ENCODE data around the gene YY1. TPM values are rescaled to one million over a fixed set of nuclear protein-coding genes. Genes with fewer than 3 reads are reported as not detected.

Gene YY1
- total and polyA plus RNA-seq, 9 of the 15 experiments (the other 6 are each of a cell fraction or from before 2014, with no cell fraction given), result 20.8 to 74.2 (median 46.7) TPM

DNA sequence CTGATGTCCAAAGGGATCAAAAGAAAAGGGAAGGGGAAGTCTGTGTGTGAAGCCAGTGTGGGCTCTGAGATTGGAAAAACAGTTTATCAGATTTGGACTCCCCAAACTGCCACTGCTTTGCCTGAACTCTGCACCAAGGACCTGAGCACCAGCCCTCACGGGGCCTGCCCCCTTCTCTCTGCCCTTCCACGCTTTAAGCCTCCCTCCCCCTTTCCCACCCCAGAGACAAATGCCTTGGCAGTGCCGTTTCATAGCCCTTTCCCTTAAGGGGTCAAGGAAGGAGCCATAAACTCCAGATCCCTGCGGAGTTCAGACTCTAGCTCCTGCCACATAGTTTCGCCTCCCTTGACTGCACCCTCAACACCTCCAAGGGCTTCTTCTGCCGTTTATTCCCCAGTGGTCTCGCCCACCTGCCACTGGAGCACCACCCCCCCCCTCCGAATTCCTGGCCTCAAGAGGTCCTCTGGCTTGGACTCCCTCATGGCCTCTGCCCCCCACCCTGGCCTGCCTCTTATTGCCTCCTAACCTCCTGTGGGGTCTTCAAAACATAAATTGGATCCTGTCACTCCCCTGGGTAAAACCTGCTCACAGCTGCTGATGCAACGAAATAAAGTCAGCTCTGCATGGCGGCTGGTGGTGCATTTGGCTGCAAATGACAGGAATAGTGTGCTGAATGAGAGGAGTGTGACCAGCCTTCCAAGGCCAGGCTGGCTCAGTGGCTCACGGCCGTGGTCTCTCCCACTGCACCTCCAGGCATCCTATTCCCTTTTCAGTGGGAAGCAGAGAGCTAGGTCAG is 48.5 kb downstream of the YY1 start:
- intact Hi-C loops (cut with micrococcal nuclease), result no loop called here
- Histone ChIP-seq H3K79me2 (ENCODE audit: control insufficient read depth, insufficient read depth, low read length) (no peaks in the 10 kb centered on the region), H2AFZ (ENCODE audit: low read depth, low read length) (no peak overlapping the region), H3K9me1 (ENCODE audit: control insufficient read depth, insufficient read depth, low read length) (no peaks in the 10 kb centered on the region), H3K4me2 (ENCODE audit: insufficient read depth, low read length) (no peak overlapping the region), H3K4me3 (no peak overlapping the region), H3K36me3 (ENCODE audit: control insufficient read depth, insufficient read depth, low read length) (no peaks in the 10 kb centered on the region; the same call in 2 of the 3 replicates), H4K20me1 (replicated peaks; ENCODE audit: control insufficient read depth, insufficient read depth, low read length) (no peaks in the 10 kb centered on the region), H3K9ac (ENCODE audit: insufficient read depth in 1 of 2, low read depth in 2 of 2, low read length in 2 of 2) (peak overlapping the region in 1 of 2 experiments; percentile 52; a peak in 2 of 4 replicates), H3K4me1 (replicated peaks in 1 of 2; ENCODE audit: control insufficient read depth in 2 of 2, insufficient read depth in 2 of 2, low read length in 2 of 2) (peaks cover 0 to 32% of the 10 kb centered on the region in 2 experiments; a peak in 3 of 5 replicates), H3K27me3 (ENCODE audit: control insufficient read depth in 2 of 2, insufficient read depth in 2 of 2, low read length in 2 of 2) (no peaks in the 10 kb centered on the region), H3K27ac (ENCODE audit: extremely low read depth, low read depth, low read length) (no peak overlapping the region), H3K9me3 (replicated peaks; ENCODE audit: control insufficient read depth, insufficient read depth, low read depth, low read length) (no peaks in the 10 kb centered on the region)
- CTCF ChIA-PET (ENCODE audit: low intra/inter-chr PET ratio), result interaction anchor here (0.5 kb wide), 1 partner anchor 78 kb away, joined by 6 read pairs; no protein-coding TSS in a partner anchor
- TF ChIP-seq, protein P1, sequence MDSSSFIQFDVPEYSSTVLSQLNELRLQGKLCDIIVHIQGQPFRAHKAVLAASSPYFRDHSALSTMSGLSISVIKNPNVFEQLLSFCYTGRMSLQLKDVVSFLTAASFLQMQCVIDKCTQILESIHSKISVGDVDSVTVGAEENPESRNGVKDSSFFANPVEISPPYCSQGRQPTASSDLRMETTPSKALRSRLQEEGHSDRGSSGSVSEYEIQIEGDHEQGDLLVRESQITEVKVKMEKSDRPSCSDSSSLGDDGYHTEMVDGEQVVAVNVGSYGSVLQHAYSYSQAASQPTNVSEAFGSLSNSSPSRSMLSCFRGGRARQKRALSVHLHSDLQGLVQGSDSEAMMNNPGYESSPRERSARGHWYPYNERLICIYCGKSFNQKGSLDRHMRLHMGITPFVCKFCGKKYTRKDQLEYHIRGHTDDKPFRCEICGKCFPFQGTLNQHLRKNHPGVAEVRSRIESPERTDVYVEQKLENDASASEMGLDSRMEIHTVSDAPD (CRISPR knock-in tag; IDR thresholded peaks at IDR 0.05), result no peak
- TF ChIP-seq NCOA6 (IDR thresholded peaks at IDR 0.05) (no peak), HOXB6 (CRISPR knock-in tag; IDR thresholded peaks at IDR 0.05; ENCODE audit: borderline replicate concordance) (no peak), LARP7 (IDR thresholded peaks at IDR 0.05) (no peak), RHOXF2B (CRISPR knock-in tag; conservative IDR thresholded peaks at IDR 0.05) (no peak), NCOR1 (IDR thresholded peaks at IDR 0.05) (no peak), SUPT5H (IDR thresholded peaks at IDR 0.05) (no peak), ZNF384 (IDR thresholded peaks at IDR 0.05; ENCODE audit: low read depth, low read length) (no peak), HNRNPUL1 (IDR thresholded peaks at IDR 0.05; ENCODE audit: low read length) (no peak), LEF1 (IDR thresholded peaks at IDR 0.05) (no peak), POLR2G (IDR thresholded peaks at IDR 0.05; ENCODE audit: low read depth, low read length) (no peak), XRCC3 (IDR thresholded peaks at IDR 0.05) (no peak), NCOA2 (IDR thresholded peaks at IDR 0.05; ENCODE audit: partially characterized antibody in 2 of 2) (no peak), ARID2 (IDR thresholded peaks at IDR 0.05) (no peak)
- TF ChIP-seq, protein P2, sequence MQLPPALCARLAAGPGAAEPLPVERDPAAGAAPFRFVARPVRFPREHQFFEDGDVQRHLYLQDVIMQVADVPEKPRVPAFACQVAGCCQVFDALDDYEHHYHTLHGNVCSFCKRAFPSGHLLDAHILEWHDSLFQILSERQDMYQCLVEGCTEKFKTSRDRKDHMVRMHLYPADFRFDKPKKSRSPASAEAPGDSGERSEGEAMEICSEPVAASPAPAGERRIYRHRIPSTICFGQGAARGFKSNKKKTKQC (CRISPR knock-in tag; IDR thresholded peaks at IDR 0.05), result no peak
- TF ChIP-seq, protein P3, sequence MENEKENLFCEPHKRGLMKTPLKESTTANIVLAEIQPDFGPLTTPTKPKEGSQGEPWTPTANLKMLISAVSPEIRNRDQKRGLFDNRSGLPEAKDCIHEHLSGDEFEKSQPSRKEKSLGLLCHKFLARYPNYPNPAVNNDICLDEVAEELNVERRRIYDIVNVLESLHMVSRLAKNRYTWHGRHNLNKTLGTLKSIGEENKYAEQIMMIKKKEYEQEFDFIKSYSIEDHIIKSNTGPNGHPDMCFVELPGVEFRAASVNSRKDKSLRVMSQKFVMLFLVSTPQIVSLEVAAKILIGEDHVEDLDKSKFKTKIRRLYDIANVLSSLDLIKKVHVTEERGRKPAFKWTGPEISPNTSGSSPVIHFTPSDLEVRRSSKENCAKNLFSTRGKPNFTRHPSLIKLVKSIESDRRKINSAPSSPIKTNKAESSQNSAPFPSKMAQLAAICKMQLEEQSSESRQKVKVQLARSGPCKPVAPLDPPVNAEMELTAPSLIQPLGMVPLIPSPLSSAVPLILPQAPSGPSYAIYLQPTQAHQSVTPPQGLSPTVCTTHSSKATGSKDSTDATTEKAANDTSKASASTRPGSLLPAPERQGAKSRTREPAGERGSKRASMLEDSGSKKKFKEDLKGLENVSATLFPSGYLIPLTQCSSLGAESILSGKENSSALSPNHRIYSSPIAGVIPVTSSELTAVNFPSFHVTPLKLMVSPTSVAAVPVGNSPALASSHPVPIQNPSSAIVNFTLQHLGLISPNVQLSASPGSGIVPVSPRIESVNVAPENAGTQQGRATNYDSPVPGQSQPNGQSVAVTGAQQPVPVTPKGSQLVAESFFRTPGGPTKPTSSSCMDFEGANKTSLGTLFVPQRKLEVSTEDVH (IDR thresholded peaks at IDR 0.05; ENCODE audit: low read depth, partially characterized antibody), result no peak
- TF ChIP-seq, protein P4, sequence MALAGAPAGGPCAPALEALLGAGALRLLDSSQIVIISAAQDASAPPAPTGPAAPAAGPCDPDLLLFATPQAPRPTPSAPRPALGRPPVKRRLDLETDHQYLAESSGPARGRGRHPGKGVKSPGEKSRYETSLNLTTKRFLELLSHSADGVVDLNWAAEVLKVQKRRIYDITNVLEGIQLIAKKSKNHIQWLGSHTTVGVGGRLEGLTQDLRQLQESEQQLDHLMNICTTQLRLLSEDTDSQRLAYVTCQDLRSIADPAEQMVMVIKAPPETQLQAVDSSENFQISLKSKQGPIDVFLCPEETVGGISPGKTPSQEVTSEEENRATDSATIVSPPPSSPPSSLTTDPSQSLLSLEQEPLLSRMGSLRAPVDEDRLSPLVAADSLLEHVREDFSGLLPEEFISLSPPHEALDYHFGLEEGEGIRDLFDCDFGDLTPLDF (CRISPR knock-in tag; IDR thresholded peaks at IDR 0.05), result no peak
- in situ Hi-C loops (cut with MboI), result no loop called here
- 87% methylated on average over 4 of the region's 12 CpGs for WGBS (ENCODE audit: insufficient coverage, low coverage, missing lambda C conversion rate)
- no peak for DNase-seq (ENCODE audit: extremely low read depth in 1 of 4, low spot score in 3 of 4)
- FAIRE-seq, result no peak
- ATAC-seq, result no peak
- POLR2A ChIA-PET, result interaction anchor here (0.8 kb wide), 1 partner anchor 88 kb away, joined by 6 read pairs; a partner anchor contains a TSS
- BruUV-seq (replicated peaks), result no TSS peak
